ENCODE data around the gene DPM2. TPM values are rescaled to one million over a fixed set of nuclear protein-coding genes. Genes with fewer than 3 reads are reported as not detected.

The DPM2 gene, protein sequence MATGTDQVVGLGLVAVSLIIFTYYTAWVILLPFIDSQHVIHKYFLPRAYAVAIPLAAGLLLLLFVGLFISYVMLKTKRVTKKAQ
- 10.7 and 14.7 TPM in 2 replicates for total RNA-seq

DNA sequence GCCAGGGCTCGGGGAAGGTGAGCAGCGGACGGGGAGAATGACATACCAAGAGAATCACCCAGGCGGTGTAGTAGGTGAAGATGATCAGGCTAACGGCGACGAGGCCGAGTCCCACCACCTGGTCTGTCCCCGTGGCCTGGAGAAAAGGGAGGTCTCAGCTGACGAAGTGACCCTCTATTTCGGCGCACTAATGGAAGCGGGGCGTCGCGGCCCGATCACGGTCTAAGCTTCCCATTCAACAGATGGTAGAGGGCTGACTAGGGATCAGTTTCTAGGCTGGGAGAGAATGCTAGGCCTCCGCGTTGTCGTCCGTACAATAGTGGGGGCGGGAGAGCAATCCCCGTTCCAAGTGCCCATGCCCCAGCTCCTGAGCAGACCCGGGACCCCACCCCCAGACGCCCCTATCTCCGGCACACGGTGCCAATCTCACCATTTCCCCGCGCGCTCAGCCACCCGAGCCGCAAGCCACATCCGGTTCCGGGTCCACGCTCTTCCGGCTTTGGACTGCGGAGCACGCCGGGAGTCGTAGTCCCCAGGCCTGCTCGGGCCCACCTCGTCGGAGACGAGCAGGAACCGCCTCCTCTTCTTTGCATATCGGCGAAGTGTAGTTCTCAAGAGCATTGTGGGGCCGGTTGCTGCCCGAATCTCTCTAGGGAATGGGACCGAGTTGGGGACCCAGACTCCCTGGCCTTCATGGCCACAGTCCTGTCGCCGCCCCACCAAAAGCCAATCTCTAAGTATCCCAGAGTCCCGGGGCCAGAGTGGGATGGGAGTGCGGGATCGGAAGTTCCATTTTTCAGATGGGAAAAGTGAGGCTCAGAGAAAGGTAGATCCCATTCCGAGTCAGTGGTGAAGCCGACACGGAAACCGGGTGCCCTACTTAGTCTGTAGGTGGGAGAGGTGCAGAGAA lies at the start of gene DPM2:
DPM2 (minus strand) TSS at position 467 of the 910 bp plus-strand sequence; CDS start at position 433, 34 bp downstream.

DNA sequence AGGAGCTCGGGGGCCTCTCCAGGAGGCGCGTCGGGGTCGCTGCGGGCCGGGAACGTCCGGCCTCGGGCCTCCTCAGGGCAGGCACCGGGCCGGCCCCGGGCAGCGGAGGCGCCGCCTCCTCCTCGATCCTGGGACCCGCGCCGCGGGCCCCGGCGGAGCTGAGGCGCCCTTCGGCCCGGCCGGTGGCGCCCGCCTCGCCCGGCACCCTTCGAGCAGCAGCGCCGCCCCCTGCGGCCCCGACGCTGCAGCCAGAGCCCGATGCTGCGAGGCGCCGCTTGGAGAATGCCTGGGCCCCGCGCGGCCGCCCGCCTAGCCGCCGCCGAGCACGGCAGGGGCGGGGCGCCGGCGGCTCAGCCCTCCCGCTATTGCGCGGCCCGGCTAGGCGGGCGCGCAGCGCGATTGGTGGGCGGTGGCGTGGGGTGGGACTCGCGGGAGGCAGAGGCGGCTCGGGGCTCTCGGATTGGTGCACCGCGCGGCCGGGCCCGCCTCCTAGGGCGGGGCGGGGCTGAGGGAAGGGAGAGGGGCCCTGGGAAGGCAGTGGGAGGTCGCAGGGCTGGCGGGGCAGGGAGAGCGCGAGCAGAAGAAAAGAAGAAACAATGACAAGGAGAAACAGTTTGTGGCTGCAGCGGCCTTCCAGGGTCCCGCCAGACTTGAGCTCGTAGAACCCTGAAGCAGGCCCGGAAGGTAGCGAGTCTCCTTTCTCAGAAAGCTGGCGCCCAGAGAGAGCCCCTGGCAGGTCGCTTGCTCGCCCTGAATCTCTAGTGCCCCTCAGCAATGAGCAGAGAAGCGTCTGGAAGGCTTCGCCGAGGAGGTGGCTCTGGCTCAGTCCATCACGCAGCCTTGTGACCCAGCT lies 43.3 kb upstream of the DPM2 start, which contains the start of gene EEIG1:
EEIG1 (minus strand) TSS at position 284 of the 853 bp plus-strand sequence. CDS start 852 bp downstream, outside the sequence.

DNA sequence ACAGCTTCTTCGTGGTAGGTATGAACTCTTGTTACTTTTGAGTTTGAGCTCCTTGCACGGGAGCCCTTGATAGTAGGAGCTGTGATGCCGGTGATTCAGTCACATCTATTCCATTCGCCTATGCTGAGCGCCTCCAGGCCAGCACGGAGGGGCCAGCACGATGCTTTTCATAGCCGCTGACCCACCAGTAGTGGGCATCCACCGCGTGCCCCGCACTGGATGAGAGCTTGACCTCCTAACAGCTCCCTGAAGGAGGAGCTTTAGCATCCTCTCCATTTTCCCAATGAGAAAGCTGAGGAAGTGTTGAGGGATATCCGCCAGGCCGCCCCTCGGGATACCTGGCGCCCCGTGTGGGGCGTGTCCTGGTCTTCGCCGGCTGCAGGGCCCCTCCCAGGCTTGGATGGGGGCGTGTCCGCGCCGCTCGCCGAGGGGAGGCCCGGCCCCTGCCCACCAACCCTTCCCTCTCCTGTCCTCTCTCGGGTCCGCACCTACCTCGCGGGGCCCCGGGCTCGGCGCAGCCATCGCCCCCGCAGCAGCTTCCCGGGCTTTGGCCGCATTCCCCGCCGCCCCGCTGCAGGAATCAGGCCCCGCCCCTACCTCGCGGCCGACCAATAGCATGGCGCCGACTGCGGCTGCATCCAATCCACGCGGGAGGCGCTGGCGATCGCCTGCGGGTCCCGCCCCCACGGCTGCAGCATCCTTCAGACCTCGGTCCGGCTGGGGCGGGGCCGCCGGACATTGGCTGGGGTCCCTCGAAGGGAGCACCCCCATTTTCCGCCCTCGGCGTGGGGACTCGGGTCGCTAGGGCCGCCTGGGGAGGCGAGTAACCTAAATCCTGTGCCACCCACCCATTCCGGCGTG lies 7.2 kb downstream of the DPM2 start, which contains the start of gene PIP5KL1:
PIP5KL1 (minus strand) TSS at position 547 of the 861 bp plus-strand sequence; CDS start at position 522, 25 bp downstream.

DNA sequence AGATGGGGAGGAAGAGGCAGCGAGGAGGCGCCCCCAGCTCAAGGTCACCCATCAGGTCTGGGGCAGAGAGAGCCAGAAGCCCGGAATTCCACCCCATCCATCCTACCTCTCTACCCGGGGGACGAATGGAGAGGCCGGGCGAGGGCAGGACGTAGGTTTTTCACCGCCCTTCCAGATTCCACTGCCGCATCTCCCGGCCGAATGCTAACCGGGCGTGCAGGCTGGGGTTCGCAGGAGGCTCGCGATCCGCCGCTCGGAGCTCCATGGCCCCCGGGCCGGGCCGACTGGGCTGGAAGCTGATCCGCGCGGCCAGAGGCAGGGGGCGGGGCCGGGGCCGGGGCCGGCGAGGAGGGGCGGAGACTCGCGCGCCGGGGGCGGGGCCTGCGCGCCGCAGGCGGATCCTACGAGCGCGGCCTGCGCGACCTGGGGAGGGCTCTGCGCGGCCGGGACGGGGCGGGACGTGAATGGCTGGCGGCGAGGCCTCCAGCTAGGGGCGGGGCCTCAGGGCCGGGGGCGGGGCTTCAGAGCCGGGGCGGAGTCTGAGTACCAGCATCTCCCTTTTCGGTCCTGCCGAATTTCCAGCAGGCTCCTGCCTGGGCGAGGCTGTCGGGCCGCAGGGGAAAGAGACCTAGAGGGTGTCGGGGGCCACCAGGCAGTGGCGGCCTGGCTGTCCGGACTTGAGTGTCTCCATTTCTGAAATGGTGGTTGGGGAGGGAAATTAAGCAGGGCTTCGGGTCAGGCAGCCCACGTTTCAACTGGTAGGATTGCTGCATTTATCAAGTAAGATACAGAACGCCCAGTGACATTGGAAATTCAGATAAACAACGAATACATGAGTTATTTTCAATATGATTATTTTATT lies 20.7 kb downstream of the DPM2 start, which contains the start of gene ST6GALNAC4:
ST6GALNAC4 (minus strand) TSS at position 322 of the 862 bp plus-strand sequence. CDS start 622 bp downstream, outside the sequence.

DNA sequence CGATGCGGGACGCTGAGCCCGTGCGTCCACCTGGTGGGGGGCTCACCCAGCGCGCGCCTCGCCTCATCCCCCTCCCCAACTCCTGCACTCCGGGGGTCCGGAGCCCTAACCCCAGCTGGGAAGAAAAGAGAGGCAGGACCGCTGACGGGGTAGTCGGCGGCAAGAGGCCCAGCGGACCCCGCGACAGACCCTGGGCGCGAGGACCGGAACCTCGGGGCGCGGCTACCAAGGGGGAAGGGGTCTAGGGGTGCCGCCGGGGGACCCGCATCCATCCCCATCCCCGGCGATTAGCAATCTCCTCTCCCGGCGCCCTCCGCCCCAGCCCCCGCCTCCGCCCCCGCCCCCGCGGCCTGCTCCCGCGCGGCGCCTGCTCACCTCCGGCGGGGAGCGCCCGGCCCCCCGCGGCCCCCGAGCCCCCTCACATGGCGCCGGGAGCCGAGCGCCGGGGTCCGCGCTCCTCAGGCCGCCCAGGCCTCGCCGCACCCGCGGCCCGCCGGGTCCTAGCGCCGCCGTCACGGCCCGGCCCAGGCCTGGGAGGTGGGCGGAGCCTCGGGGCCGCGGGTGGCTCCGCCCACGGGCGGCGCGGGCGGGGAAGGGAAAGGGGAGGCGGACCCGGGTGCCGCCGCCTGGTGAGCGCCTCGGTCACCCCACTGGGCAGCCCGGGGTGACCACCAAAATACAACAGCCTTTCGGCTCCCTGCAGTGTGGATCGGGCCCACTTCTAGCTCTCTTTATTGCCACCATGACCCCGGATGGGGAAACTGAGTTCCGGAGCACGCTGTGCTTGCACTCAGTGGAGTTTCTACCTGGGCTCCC lies 38.3 kb downstream of the DPM2 start, which contains the start of gene ST6GALNAC6:
ST6GALNAC6 (minus strand) TSS at position 476 of the 816 bp plus-strand sequence. CDS start 1,622 bp downstream, outside the sequence.

Other genes starting within 250 kb of the DPM2 start
- 0.09 TPM in 1 of 2 replicates, not detected in the other for gene CFAP157, start 230.9 kb downstream of the DPM2 start, total RNA-seq
- gene PTRH1, start 222.2 kb downstream of the DPM2 start, total RNA-seq = 15.6 and 20.7 TPM in 2 replicates
- not detected in 2 replicates for gene TTC16, start 221.8 kb downstream of the DPM2 start, total RNA-seq
- 4.9 and 5.5 TPM in 2 replicates for gene TOR2A, start 202.6 kb downstream of the DPM2 start, total RNA-seq
- gene SH2D3C, start 159.2 kb downstream of the DPM2 start, total RNA-seq = 51.5 and 72.8 TPM in 2 replicates
- gene CDK9, start 151.8 kb downstream of the DPM2 start, total RNA-seq = 81.1 and 86.7 TPM in 2 replicates
- gene FPGS, start 135.0 kb downstream of the DPM2 start, total RNA-seq = 43.0 and 50.4 TPM in 2 replicates
- gene ENG, start 83.2 kb downstream of the DPM2 start, total RNA-seq = 24.6 and 29.1 TPM in 2 replicates
- 17.0 and 17.6 TPM in 2 replicates for gene AK1, start 60.2 kb downstream of the DPM2 start, total RNA-seq
- 36.9 and 41.7 TPM in 2 replicates for gene ST6GALNAC6, start 38.3 kb downstream of the DPM2 start, total RNA-seq
- gene ST6GALNAC4, start 20.8 kb downstream of the DPM2 start, total RNA-seq = 25.5 and 29.6 TPM in 2 replicates
- gene PIP5KL1, start 7.1 kb downstream of the DPM2 start, total RNA-seq = 0.87 and 1.7 TPM in 2 replicates
- gene EEIG1, start 43.1 kb upstream of the DPM2 start, total RNA-seq = 28.2 and 62.7 TPM in 2 replicates
- gene NAIF1, start 129.5 kb upstream of the DPM2 start, total RNA-seq = 9.5 TPM in 2 replicates
- 25.3 and 48.5 TPM in 2 replicates for gene SLC25A25, start 130.4 kb upstream of the DPM2 start, total RNA-seq
- 50.5 and 60.2 TPM in 2 replicates for gene PTGES2, start 189.9 kb upstream of the DPM2 start, total RNA-seq
- gene LCN2, start 211.6 kb upstream of the DPM2 start, total RNA-seq = not detected in 2 replicates
- gene BBLN, start 222.4 kb upstream of the DPM2 start, total RNA-seq = 32.7 and 35.1 TPM in 2 replicates